ENCODE results near the gene CLDN25.
"Not testable (repeated sequence)": the region's sequence is repeated elsewhere in the genome, so short reads cannot be mapped to it uniquely, and the experiment has no call there.

The CLDN25 gene

DNA sequence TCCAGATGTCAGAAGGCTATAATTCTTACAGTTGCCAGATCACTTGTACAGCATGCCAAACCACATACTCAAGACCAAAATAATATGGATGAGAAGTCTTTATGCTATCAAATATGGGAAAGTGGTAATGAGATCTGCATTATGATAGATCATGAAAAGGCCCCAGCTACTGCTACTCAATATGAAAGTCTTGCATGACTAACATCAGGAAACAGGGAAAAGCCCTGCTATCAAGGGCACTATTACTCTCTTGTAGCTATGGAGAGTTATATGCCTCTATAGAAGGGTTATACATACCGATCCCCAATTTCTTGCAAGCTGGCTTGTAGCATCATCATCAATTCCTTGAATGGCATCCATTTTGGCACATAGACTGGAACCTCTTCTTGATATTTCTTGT is 43.3 kb upstream of the CLDN25 start:
- no peak overlapping the region for H3K27ac ChIP-seq (replicated peaks)
- no peak overlapping the region for H3K4me3 ChIP-seq (replicated peaks; ENCODE audit: insufficient read depth, low read length)
- H3K27me3 ChIP-seq (ENCODE audit: insufficient read depth, poor library complexity, severe bottlenecking) = no peaks in the 10 kb centered on the region
- no peak for DNase-seq (ENCODE audit: low read depth in 1 of 2, low spot score in 1 of 2)
- TF ChIP-seq POLR2AphosphoS5 (IDR thresholded peaks at IDR 0.05; ENCODE audit: low read depth) = no peak
- TF ChIP-seq, protein P1, sequence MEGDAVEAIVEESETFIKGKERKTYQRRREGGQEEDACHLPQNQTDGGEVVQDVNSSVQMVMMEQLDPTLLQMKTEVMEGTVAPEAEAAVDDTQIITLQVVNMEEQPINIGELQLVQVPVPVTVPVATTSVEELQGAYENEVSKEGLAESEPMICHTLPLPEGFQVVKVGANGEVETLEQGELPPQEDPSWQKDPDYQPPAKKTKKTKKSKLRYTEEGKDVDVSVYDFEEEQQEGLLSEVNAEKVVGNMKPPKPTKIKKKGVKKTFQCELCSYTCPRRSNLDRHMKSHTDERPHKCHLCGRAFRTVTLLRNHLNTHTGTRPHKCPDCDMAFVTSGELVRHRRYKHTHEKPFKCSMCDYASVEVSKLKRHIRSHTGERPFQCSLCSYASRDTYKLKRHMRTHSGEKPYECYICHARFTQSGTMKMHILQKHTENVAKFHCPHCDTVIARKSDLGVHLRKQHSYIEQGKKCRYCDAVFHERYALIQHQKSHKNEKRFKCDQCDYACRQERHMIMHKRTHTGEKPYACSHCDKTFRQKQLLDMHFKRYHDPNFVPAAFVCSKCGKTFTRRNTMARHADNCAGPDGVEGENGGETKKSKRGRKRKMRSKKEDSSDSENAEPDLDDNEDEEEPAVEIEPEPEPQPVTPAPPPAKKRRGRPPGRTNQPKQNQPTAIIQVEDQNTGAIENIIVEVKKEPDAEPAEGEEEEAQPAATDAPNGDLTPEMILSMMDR (IDR thresholded peaks at IDR 0.05; ENCODE audit: insufficient read depth, low read length) = no peak

GRCh38 chr11:113752932-113753331 is 26.7 kb upstream of the CLDN25 start:
- no peaks in the 10 kb centered on the region for H3K27me3 ChIP-seq (ENCODE audit: insufficient read depth, poor library complexity, severe bottlenecking)
- no peak overlapping the region for H3K27ac ChIP-seq (replicated peaks)
- no peak for DNase-seq (ENCODE audit: low read depth in 1 of 2, low spot score in 1 of 2)
- H3K4me3 ChIP-seq (replicated peaks; ENCODE audit: insufficient read depth, low read length) = no peak overlapping the region
- TF ChIP-seq GABPA (IDR thresholded peaks at IDR 0.05; ENCODE audit: low read depth) (no peak), POLR2AphosphoS5 (IDR thresholded peaks at IDR 0.05; ENCODE audit: low read depth) (no peak), REST (IDR thresholded peaks at IDR 0.05; ENCODE audit: insufficient replicate concordance, low read depth) (no peak), SPI1 (IDR thresholded peaks at IDR 0.05; ENCODE audit: borderline replicate concordance, low read depth) (no peak)
- TF ChIP-seq, protein P1 (IDR thresholded peaks at IDR 0.05; ENCODE audit: insufficient read depth, low read length) = no peak

DNA sequence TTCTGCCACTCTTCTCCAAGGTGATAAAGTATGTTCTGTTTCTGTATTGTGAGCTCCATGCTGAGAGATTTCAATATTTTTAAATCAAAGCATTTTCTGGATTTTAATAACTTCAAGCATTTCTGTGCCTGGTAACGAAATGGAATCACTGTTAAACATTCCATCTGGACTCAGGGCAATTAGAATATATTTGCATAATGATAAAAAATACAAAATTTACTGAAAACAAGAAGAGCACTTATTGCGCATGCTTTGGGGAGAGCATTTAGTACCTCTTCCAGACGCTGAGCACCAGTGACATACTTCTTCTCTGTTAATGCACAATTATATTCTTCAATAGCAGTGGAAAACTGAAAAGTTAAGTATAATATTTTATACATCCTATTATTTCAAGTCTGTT is 19.4 kb upstream of the CLDN25 start:
- no peak for TF ChIP-seq REST (IDR thresholded peaks at IDR 0.05; ENCODE audit: insufficient replicate concordance, low read depth)
- TF ChIP-seq, protein P1 (IDR thresholded peaks at IDR 0.05; ENCODE audit: insufficient read depth, low read length) = no peak
- TF ChIP-seq SPI1 (IDR thresholded peaks at IDR 0.05; ENCODE audit: borderline replicate concordance, low read depth) = no peak

GRCh38 chr11:113763040-113763439 is 16.6 kb upstream of the CLDN25 start:
- not testable (repeated sequence) for H3K4me3 ChIP-seq (replicated peaks; ENCODE audit: insufficient read depth, low read length); H3K27me3 ChIP-seq (ENCODE audit: insufficient read depth, poor library complexity, severe bottlenecking); DNase-seq (ENCODE audit: low read depth in 1 of 2, low spot score in 1 of 2); H3K27ac ChIP-seq (replicated peaks)

More for the DNA sequence above, 19.4 kb upstream of the CLDN25 start:
- H3K4me3 ChIP-seq (replicated peaks; ENCODE audit: insufficient read depth, low read length) = no peak overlapping the region
- no peak overlapping the region for H3K27ac ChIP-seq (replicated peaks)
- DNase-seq (ENCODE audit: low read depth in 1 of 2, low spot score in 1 of 2) = no peak
- H3K27me3 ChIP-seq (ENCODE audit: insufficient read depth, poor library complexity, severe bottlenecking) = no peaks in the 10 kb centered on the region

Measured in HL-60 (cell line).